Activated CD4-positive, alpha-beta T cell treated with anti-CD3 and anti-CD28 coated beads, Interleukin-2, amount 50 U/mL, for 1 hour (primary cell): Measurements from ENCODE around the gene ACP6.
A peak's percentile ranks its signal among the peaks of the same experiment; 100 is the strongest.
"Not testable (repeated sequence)": the region's sequence is repeated elsewhere in the genome, so short reads cannot be mapped to it uniquely, and the experiment has no call there.

Experiments
- DNase-seq: peaks from one replicate; pipeline ENCODE4 v3.0.0-alpha.2; 2020

ACP6 gene

DNA sequence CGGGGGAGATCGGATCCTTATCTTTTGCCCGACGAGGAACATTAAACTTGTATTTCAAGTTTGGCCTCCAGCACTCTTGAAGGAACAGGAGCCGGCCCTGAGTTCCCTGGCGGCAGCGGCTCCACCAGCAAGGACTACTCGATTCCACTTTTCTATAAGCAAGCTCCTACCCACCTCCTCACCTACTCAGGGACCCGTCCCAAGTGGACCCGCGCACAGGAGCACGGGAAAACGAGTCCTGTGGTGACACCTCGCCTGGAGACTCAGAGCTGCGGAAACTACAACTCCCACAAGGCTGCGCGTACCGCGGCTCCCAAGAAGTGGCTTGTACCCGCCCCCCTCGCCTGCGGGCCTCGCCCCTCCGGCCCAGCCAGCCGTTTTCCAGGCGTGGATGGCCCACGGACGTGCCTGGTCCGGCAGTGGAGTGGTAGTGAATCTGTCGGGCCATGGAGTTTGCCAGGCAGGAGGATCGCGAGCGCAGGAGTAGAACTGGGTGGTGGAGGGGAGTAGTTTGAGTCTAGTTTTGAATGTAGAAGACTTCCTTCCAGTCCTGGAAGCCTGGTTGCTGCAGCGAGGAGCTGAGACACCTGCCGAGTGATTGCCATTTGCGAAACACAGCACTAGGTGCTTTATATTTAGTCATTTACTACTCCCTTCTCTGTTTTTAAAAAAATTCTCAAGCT, at the start of gene ACP6:
Gene ACP6, minus strand, starts transcription at position 206 of the 683 bp plus-strand sequence. CDS start 476 bp downstream, outside the sequence.
- DNase-seq, result peak; percentile 83

DNA sequence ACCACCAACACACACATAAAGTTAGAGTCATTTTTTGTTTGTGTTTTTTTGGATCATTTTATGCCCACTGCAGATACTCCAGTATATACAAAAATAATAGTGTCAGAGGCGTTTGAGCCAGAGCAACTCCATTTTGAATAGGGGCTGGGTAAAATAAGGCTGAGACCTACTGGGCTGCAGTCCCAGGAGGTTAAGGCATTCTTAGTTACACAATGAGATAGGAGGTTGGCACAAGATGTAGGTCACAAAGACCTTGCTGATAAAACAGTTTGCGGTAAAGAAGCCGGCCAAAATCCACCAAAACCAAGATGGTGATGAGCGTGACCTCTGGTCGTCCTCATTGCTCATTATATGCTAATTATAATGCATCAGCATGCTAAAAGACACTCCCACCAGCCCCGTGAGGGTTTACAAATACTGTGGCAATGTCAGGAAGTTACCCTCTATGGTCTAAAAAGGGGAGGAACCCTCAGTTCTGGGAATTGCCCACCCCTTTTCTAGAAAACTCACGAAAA, 49.4 kb upstream of the ACP6 start:
- no peak for DNase-seq

DNA sequence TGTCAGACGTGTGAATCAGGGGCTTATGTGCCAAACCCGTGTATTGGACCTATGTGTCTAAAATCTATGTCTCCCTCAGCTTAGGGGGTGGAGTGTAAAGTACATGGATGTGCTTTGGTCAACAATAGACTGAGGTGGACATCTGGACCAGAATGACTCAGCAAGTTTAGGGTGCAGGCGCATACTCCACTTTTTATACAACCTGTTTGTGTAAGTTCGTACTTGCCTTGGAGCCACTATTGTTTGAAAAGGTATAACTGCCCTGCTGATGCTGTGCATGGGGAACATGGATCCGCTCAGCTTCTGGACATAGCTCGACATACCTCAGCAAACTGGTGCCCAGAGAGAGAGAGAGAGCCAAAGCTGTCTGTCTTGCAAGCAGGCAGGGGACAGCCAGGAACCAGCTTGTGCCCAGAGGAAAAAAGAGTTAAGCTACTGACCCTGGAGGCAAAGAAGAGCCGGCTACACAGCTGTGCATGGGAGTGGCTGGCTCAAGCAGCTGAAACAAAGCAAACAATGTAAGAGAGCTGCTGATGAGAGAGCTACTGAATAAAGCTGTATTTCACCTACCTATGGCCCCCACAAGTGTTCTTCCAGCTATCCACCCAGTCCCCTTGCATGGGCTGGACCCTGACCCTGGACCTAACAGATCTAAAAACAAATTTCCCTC, 48.8 kb upstream of the ACP6 start:
- no peak for DNase-seq

DNA sequence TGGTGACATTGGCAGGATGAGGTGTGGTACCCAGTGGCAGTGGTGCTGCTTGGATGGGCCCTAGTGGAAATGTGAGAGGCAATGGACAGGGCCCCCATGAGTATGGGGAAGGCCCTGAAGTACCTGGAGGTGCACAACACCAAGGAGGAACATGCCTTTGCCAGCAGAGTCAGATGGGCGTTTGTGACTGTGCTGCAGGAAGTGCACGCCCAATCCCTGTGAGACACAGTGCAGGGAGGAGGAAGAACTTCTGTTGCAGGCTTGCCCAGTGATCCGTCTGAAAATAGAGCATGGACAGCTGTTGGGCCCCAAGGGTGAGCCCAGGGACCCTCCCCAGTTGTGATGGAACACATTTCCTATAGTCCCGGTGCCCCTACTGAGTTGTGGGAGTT, 47.4 kb upstream of the ACP6 start:
- DNase-seq, result peak; percentile 2

DNA sequence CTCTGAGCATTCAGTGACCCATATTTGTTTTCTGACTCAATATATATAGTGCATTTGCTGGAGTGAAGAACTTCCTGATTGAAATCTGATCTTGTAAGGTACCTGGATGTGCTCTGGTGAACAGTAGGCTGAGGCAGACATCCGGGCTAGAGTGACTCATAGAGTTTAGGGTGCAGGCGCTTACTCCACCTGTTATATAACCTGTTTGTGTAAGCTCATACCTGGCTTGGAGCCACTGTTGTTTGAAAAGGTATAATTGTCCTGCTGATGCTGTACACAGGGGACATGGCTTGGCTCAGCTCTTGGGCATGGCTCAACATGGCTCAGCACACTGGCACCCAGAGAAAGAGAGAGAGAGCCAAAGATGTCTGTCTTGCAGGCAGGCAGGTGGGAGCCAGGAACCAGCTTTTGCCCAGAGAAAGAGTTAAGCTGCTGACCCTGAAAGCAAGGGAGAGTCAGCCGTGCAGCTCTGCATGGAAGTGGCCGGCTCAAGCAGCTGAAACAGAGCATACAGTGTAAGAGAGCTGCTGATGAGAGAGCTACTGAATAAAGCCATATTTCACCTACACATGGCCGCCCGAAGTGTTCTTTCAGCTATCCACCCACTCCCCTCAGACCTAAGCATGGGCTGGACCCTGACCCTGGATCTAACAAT, 46.9 kb upstream of the ACP6 start:
- DNase-seq, result peak; percentile 3

DNA sequence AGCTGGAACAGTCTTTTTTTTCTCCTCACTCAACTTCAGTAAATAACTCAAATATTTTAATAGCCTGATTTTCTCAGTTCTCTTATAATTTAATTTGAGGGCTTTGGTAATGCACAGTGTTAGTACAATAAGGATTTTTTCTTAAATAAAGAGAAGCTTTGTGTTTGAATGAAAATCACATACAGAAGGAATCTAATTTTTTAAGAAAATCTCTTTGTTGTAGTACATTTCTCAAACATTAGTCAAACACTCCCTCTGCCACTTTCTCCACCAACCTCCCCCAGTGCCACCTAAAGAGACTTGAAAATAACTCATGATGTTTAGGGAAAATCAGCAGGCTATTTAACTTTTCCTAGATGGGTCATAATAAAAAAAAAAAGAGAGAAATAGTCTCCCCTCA, 42.3 kb upstream of the ACP6 start:
- no peak for DNase-seq

DNA sequence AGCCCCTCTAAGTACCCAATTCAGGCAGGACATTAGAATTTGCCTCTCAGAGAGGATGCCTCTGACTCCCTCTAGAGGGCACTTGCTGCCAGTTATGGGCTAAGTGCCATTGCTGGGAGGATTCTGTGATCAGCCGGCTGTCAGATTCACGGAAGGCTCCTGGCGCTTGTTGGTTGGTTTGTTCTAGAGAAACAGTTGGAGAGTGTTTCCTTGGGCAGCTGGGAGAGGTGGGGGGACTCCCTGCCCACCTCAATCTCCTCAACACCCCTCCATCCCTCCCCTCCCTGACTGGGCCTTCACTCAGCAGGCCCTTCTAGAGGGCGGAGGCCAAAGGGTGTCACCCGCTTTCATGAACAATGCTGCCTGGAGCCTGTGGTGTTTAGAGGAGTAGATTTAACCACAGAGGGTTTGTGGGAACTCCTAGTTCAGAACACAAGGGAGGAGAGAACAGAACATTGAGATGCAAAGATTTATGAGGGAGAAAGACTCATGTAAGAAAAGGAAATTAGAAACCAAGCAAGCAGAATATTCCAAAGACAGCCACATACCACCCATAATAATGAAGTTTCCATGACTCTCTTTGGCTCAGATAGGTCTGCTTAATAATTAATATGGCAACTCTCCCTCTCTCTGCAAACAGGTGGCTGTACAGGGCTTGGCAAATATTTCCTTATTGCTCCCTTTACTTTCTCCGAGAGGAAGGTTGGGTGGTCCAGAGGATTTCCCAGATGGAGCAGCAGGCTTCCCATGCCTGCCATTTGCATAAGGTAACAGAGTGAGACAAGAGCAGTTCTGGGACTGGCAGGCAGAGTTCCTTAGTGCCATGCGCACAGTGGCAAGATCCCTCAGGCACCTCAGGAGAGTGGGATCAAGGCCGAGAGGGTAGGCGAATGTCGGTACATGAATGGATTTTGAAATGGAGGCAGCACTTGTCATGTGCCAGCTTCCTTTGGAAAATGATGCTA, 30.0 kb upstream of the ACP6 start:
- DNase-seq, result peak; percentile 52

DNA sequence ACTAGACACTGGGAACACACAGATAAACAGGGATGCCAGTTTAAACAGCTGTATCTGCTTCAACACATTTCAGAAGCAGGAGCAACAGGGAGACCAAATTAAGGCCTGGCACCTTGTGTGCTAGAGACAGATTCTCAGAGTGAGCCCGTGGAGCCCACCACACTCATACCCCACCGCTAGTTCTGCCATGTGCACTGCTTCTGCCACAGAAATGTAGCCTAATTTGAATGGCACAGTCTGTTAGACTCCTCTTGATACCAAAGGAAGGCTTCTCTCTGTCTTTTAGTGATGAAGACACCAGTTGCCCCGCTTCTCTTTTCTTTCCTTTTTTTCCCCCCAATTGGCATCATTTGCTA, 29.3 kb upstream of the ACP6 start:
- no peak for DNase-seq

DNA sequence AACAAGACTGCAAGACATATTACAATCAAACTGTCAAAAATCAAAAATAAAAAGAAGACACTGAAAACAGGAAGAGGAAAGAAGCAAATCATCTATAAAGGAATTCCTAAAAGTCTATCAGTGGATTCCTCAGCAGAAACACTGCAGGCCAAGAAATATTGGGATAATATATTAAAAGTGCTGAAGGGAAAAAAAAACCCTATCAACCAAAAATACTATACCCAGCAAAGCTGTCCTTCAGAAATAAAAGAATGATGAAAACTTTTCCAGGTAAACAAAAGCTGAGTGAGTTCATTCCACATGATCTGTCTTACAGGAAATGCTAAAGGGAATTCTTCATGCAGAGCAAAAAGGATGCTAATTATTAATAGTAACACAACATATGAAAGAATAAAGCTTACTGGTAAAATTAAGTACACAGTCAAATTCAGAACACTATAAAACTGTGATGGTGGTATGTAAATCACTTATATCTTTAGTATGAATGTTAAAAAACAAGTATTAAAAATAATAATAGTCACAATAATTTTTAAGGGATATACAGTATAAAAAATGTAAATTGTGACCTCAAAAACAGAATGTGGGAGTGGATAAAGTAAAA, 12.9 kb upstream of the ACP6 start:
- DNase-seq, result no peak

DNA sequence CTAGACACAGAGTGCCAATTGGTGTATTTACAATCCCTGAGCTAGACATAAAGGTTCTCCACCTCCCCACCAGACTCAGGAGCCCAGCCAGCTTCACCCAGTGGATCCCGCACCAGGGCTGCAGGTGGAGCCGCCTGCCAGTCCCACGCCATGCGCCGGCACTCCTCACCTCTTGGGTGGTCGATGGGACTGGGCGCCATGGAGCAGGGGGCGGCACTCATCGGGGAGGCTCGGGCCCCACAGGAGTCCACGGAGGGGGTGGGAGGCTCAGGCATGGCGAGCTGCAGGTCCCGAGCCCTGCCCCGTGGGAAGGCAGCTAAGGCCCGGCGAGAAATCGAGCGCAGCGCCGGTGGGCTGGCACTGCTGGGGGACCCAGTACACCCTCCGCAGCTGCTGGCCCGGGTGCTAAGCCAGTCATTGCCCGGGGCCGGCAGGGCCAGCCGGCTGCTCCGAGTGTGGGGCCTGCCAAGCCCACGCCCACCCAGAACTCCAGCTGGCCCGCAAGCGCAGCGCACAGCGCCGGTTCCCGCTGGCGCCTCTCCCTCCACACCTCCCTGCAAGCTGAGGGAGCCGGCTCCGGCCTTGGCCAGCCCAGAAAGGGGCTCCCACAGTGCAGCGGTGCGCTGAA, 10.4 kb upstream of the ACP6 start:
- not testable (repeated sequence) for DNase-seq

DNA sequence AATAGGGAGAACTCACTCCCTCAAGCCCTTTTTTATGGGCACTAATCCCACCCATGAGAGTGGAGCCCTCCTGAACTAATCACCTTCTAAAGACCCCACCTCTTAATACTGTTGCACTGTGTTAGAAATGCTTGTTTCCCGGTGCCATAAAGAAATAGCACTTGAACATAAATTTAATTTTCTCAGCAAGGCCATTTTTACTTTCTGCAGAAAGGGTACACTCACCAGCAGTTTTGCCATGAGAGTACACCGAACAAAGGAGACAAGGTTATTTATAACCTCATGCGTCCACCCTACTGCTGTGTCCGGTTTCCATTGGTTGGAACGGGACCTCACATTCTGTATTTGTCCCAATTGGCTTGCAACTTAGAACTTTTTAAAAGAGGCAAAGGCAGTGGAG, 7.4 kb upstream of the ACP6 start:
- DNase-seq, result not testable (repeated sequence)

DNA sequence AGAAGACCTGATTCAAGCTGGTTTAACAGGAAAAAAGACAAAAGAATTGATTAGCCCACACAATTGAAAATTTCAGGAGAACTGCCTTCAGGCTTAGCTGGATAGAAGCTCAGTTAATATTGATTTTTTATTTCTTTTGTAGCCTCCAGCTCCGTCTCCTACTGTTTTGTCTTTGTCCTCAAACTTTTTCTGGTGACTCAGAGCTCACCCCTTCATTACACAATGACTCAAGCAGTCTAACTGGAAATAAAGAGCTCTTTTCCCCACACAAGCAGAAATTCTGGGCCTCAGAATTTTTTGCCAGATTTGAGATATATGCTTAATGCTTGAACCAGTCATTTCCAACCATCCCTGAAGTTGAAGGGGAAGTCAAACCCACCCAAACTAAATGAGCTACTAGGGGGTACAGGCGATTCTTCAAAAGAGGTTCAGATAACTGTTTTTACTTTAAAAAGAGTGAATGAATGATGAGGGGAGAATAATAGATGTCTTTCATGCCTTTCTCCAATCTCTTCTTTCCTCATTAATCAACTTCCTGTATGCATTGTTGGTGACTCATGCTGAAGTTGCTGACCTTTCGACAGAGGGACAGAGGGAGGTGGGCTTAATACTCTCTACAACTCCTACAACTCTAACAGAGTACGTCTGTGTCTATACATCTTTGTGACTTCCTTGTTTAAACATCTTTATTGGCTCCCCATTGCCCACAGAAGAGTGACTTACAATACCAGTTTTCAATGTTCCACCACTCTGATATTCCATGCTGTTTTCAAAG, 6.2 kb upstream of the ACP6 start:
- DNase-seq, result no peak

DNA sequence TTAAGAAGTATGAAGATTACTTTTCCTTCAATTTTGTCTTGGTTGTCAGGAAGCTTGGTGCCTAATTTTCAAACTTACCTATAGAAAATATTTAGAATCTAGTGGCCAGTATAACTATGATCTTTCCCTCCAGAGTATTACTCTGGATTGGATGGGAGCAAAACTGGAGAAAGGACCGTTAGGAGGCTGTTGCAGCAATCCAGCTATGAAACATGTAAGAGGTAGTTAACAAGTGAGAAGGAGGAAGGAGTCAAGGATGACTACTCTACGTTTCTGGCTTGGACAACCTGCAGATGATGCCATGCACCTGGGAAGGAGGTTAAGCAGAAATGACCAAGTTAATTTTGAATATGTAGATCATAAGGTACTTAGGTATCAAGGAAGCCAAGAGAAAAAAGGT, 3.5 kb upstream of the ACP6 start:
- DNase-seq, result no peak

DNA sequence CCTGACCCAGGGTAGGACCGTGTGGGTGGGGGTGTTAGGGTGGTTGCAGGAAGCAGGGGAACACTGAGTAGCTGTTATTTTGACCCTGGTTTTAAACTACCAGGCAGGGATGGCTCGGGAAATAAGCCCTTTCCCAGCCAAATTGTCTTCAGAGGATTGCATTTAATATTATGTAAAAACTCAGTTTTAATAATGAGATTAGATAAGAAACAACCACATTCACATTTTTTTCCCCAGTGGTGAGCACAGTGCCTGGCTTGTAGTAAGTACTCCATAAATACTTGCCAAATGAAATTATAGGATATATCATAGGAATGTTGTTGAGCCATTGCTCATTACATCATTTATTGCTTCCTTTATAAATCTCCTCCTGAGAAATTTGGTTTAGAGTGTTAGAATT, 3.1 kb upstream of the ACP6 start:
- DNase-seq, result no peak

DNA sequence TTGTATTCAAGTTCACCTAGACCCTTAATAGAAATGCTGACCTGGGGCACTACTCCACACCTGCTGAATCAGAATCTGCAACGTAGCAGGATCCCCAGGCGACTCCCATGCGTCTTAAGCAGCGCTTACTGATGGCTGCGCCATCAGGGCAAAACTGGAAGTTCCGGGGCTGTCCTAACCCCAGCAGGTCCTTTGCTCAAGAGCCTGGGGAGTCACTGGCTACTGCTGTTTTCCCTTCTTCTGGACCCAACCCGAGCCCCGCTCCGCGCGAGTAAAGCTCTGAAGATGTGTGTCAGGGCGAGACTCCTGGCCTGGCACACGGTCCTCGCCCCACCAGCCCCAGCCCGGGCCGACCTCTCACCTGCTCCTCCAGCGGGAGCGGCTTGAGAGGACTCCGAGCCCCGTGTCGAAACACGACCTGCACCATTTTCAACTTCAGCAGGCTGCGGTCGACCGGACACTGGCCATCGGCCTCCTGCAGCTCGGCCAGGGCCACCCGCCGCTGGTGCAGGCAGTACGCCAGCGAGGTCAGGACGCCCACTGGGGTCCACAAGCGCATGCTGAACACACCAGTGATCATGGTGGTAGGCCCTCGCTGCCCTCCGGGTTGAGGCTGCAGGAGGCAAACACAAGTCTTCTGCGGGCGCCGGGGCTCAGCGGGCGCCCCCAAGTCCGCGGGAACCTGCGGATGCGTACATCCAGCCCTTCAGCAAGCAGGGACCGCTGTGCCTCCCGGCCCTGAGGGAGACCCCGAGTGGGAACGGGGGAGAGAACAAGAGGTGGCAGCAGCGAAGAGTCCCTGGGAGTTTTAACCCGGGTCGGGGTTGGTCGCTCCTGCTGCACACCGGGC, 630 bp downstream of the ACP6 start:
- DNase-seq, result peak; percentile 28

DNA sequence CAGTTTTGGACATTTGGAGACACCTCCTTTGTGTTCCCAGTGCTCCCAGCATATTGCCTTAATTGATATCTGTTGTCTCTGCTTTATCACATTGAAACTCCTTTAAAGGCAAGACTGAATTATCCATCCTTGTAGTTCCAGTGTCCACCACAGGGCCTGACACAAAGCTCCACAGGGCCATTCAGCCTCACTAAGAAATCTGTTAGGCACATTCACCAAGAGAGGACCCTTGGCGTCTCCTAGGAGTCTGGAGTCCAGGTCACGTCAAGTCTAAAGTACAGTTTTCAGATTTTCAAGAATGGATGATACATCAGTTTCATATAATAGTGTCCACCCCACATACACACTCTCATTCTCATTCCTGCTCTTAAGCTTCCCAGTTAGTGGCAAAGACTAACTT, 4.8 kb downstream of the ACP6 start:
- no peak for DNase-seq

DNA sequence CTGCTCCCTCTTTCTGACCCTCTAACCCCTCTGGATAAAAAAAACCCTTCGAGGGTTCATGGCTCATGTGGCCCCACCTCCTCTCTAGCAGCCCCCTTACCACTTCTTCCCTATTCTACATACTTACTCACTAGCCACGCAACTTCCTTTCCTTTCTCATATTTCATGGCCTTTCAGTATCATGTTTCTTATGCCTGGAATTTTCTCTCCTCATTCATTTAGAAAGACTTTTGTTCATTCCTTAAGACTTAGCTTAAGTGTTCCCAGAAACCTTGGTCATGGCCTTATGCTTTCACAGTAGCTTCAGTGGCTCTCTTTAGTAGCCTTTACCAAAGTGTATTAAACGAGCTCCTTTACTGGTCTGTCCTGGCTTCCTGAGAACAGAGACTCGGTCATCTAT, 6.1 kb downstream of the ACP6 start:
- DNase-seq, result no peak

DNA sequence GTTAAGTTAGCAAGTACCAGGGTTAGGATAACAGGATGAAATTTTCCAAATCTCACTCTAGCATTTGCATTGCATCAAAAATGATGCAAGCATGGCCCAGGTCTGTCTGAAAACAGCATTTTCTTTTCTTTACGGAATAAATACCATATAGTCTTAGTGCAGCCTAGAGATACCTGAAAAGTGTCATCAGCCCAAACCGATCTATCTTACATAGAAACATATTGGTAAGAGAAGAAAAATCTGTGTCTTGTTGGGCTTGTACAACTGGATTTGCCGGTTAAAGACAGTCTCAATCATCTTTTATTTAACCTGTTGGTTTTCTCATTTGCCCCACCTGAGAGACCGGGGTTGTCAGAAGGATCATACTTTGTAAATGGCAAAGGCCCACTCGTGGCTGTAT, 15.8 kb downstream of the ACP6 start:
- DNase-seq, result no peak

DNA sequence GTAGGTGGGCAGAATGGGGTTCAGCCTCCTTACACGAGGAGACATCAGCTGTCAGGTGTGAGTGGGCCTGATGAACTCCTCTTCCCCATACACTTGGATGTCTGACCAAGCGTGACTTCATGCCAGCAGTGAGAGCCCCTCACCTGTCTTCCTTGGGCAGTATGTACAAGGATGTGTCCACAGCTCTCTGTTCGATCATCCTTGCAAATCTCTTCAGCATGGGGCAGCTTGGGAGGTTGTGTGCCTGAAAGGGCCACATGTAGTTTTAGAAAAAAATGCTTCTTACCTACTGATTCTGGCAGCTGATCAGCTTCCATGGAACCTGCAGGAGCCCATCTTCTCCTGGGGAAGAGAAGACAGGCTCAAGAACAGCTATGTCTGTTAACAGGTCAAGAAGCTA, 18.0 kb downstream of the ACP6 start:
- DNase-seq, result no peak

DNA sequence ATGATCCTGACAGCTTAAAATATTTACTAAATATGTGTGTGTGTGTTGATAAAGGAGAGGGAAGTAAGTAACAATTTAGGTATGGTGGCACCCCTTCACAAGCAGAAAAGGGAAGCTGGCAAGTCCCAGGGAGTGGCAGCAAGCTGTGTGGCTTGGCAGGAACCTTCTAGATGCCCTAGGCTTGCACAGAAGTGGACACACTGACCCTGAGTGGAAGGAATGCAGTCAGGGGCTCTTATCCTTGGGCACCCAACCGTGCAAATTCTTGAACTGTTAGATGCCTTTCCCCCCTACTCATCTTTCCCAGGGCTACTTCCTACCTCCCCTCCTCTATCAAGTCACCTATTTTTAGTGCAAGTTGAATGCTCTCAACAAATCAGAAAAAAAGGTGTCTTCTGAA, 18.9 kb downstream of the ACP6 start:
- DNase-seq, result no peak
